Mucosa of rectum (tissue), 2 donors: Measurements from ENCODE around the gene NEURL1B.
A peak's percentile ranks its signal among the peaks of the same experiment; 100 is the strongest.

ENCODE experiments used
- H3K27ac ChIP-seq, 2 donors: one replicate each; pipeline ENCODE4 v1.7.0; 2013; ENCODE audit warnings: inconsistent platforms in 2 of 2, low read depth in 2 of 2, low read length in 2 of 2
- H3K27me3 ChIP-seq, 2 donors: one replicate each; pipeline ENCODE4 v1.7.0; 2013; ENCODE audit warnings: low read length in 2 of 2; ENCODE audit not compliant: control insufficient read depth in 2 of 2, insufficient read depth in 2 of 2
- H3K36me3 ChIP-seq, 2 donors: one replicate each; pipeline ENCODE4 v1.7.0; 2013; ENCODE audit warnings: low read length in 2 of 2; ENCODE audit not compliant: control insufficient read depth in 2 of 2, insufficient read depth in 2 of 2
- H3K4me1 ChIP-seq, 2 donors: one replicate each; pipeline ENCODE4 v1.7.0; 2013; ENCODE audit warnings: low read length in 2 of 2, mild to moderate bottlenecking in 1 of 2; ENCODE audit not compliant: control insufficient read depth in 2 of 2, insufficient read depth in 2 of 2
- H3K4me3 ChIP-seq, 2 donors: one replicate each; pipeline ENCODE4 v1.7.0; 2013; ENCODE audit warnings: low read length in 2 of 2
- H3K9ac ChIP-seq, 2 donors: one replicate each; pipeline ENCODE4 v1.7.0; 2013; ENCODE audit warnings: low read length in 2 of 2, low read depth in 1 of 2, mild to moderate bottlenecking in 1 of 2
- H3K9me3 ChIP-seq, 2 donors: one replicate each; pipeline ENCODE4 v1.7.0; 2013; ENCODE audit warnings: low read length in 2 of 2; ENCODE audit not compliant: control insufficient read depth in 2 of 2
- donor health status: healthy.
- donor health status: Normal muscosa, but diverticular disease.

The NEURL1B gene

DNA sequence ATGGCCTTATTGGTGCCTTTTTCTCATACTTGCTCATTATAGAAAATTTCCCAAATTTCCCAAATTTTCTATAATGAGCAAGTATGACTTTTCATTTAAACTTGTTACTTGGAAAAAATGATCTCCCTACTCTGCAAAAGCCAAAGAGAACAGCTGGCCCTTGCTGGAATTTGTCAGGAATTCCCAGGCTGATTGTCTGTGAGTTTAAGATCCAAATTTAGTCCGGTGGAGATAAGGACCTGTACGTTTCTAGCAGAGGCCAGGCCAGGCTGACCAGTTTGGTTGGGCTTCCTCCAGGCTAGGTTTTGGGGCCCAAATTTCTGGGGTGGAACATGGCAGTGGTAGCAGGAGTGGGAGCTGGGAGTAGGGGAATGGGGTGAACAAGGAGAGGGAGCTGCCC is 51.9 kb downstream of the NEURL1B start:
- Histone ChIP-seq H3K27me3 (no peaks in the 10 kb centered on the region), H3K4me1 (peaks cover 26 to 29% of the 10 kb centered on the region in 2 donors), H3K36me3 (no peaks in the 10 kb centered on the region), H3K9me3 (no peaks in the 10 kb centered on the region), H3K9ac (no peak overlapping the region), H3K27ac (no peak overlapping the region), H3K4me3 (no peak overlapping the region)

DNA sequence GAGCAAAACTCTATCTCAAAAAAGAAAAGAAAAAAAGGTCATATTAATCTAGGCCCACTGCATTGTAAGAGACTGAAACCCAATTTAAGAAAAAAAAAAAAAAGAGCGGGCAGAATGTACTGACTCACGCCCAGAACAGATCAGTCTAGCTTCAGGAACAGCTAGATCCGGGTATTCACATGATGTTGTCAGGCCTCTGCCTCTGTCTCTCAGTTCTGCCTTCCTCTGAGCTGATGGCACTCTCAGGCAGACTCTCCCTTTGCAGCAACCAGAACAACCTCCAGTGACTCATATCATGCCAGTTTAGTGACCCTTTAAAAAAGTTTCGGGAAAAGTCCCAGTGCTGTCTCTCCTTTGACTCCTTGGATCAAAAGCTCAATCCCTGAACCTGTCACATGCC is 53.0 kb downstream of the NEURL1B start:
- no peak overlapping the region for H3K27ac ChIP-seq
- no peak overlapping the region for H3K4me3 ChIP-seq
- no peaks in the 10 kb centered on the region for H3K27me3 ChIP-seq
- H3K36me3 ChIP-seq, result no peaks in the 10 kb centered on the region
- H3K4me1 ChIP-seq, result peaks cover 16 to 18% of the 10 kb centered on the region in 2 donors
- no peaks in the 10 kb centered on the region for H3K9me3 ChIP-seq
- no peak overlapping the region for H3K9ac ChIP-seq

DNA sequence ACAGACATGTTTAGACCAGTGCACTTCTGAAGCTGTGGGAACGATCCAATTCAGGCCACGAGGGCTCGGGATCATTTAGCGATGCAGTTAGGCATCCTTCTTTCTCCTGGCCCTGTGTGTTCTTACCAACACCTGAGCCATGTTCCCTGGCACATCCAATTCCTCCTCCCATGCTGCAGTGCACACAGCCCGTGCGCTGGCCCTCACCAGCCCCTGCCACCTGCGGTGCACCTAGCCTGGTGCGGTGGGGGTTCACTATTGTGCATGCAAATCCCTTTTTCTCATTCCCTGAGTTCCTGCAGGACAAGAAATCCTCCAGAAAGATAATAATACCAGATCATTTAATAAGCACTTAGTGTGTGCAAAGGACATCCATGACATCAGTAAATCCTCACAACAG is 53.5 kb downstream of the NEURL1B start:
- H3K4me1 ChIP-seq, result peaks cover 13 to 14% of the 10 kb centered on the region in 2 donors
- H3K27me3 ChIP-seq, result no peaks in the 10 kb centered on the region
- H3K27ac ChIP-seq, result no peak overlapping the region
- H3K36me3 ChIP-seq, result no peaks in the 10 kb centered on the region
- no peaks in the 10 kb centered on the region for H3K9me3 ChIP-seq
- no peak overlapping the region for H3K4me3 ChIP-seq
- no peak overlapping the region for H3K9ac ChIP-seq

DNA sequence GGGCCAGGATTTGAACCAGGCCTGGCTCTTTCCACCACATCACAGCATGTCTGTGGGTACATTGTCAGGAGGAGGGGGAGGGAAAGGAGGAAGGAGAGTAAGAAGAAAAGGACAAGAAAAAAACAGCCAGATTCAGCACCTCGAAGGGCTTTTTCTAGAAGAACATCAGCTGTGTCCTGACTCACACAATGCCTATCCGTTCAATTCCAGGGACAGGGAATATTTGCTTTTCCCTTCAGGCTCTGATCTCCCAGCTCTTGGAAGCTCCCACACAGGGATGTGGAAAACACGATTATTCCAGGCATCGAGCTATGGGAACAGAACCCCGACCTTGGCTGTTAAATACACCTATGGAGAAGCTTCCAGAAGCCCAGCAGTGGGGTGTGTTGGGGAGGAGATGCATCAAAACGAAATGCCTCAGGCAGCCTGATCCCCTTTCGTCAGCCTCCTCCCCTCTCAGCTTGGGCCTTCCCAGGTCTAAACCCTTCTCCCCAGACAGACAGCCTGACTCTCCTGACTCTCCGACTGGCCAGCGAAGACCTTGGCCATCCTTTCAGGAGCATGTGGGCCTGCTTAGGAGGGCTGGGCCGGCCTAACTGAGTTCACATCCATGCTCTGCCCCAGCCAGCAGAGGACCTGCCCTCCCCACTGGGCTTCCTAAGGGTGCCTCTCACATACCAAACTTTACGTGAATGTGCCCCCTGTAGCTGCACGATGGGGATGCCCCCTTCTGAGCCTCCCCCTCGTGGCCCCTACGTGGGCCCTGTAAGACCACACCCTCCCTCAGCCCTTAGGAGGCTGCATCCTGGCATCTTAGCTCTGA is 54.4 kb downstream of the NEURL1B start:
- no peaks in the 10 kb centered on the region for H3K9me3 ChIP-seq
- H3K4me3 ChIP-seq, result no peak overlapping the region
- no peaks in the 10 kb centered on the region for H3K27me3 ChIP-seq
- peaks cover 10 to 17% of the 10 kb centered on the region in 2 donors for H3K4me1 ChIP-seq
- H3K27ac ChIP-seq, result peak overlapping the region in 1 of 2 donors; percentile 23
- no peak overlapping the region for H3K9ac ChIP-seq
- H3K36me3 ChIP-seq, result no peaks in the 10 kb centered on the region

DNA sequence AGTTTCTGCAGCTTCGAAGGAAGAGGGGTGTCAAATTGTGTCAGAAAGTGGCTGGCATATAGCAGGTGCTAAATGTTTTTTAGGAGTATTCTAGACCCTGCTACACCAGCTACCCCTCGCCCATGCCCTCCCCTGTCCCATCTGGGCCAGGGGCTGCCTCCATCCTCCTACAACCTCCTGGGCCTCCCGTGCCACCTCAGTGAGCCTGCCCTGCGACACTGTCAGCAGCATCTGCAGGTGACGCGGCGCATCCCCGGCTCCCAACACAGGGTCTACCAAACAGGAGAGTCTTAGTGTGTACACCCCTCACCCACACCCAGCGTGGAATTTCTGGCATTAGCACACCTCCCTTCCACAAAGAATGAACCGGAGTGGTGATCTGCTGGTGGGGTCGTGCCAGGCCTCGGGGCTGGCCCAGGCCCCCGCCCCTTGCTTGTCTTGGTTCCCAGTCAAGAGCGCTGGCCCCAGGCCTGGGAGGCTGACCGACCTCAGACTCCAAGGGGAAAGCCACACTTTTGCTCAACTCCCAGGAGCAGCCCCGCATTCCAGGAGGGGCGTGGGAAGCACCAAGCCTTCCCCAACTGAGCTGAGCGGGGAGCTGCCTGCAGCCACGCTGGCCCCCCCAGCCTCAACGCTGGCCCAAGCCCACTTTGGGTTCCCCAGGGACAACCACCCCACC is 55.2 kb downstream of the NEURL1B start:
- Histone ChIP-seq H3K9me3 (no peaks in the 10 kb centered on the region), H3K27me3 (peaks cover 0 to 4% of the 10 kb centered on the region in 2 donors), H3K4me3 (no peak overlapping the region), H3K36me3 (no peaks in the 10 kb centered on the region), H3K9ac (peak overlapping the region in 1 of 2 donors; percentile 90), H3K4me1 (peaks cover 10 to 24% of the 10 kb centered on the region in 2 donors), H3K27ac (peak overlapping the region; percentile 5)

DNA sequence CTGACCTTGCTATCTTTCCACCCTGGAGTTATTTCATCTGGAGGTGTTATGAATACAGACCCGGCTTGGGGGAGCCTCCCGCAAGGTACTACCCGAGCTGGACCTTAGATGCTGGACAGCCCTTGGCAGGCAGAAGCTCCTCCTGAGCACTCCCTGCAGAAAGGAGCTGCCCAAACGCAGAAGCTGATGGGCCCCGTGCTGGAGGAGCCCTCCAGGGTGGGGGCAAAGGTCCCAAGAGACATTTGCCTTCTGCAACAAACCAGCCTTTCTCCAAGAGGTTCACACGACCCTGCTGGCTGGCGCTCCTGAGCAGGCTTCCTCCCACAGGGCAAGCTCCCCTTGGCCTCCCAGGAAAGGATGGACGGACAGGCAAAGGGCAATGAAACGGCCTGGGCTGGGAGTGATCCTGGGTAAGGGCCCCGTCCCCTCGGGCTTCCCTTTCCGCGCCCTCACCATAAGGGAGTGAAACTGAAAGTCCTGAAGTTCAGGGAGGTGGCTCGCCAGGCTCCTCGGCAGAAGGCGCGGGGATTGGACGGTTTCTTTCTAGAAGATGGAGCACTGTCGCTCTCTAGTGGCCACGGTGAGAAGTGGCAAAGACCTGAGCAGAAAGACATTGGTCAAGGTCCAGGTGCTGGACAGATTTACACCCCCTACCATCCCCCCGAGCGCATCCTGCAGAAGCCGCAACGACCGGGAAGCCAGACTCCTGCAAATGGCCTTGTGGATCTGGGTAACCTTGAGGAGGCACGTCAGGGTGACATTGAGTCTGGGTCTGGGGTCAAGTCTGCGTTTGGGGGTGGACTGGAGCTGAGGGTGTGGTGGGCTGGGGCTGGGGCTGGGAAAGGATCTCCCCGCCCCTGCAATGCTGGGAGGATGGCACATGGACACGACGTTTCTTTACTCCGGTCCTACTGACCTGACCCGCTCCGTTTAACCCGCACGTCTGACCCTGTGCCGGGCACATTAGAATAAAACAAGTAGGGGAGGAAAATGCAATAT is 56.4 kb downstream of the NEURL1B start:
- Histone ChIP-seq H3K27me3 (peaks cover 0 to 5% of the 10 kb centered on the region in 2 donors), H3K4me3 (peak overlapping the region; percentile 79 to 90), H3K9me3 (no peaks in the 10 kb centered on the region), H3K9ac (peak overlapping the region; percentile 90), H3K27ac (peak overlapping the region; percentile 65 to 77), H3K36me3 (no peaks in the 10 kb centered on the region), H3K4me1 (peaks cover 10 to 31% of the 10 kb centered on the region in 2 donors)

DNA sequence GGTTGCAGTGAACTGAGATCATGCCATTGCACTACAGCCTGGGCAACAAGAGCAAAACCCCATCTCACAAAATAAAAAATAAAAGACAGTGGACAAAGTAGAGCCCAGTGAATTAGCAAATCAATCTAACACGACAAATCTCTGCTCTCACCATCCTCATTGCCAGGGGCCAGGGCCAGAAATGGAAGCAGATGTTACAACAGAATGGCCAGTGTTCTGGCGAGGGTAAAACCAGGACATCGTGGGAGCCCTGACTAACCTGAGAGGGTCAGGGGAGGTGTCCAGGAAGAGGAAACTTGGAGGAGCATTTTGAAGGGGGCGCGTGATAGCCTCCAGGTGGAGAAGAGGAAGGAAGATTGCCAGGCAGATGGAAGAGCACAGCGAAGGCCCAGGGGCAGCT is 58.4 kb downstream of the NEURL1B start:
- H3K9me3 ChIP-seq, result no peaks in the 10 kb centered on the region
- peak overlapping the region in 1 of 2 donors; percentile 40 for H3K9ac ChIP-seq
- no peak overlapping the region for H3K4me3 ChIP-seq
- peaks cover 0 to 5% of the 10 kb centered on the region in 2 donors for H3K27me3 ChIP-seq
- no peaks in the 10 kb centered on the region for H3K36me3 ChIP-seq
- peaks cover 10 to 31% of the 10 kb centered on the region in 2 donors for H3K4me1 ChIP-seq
- H3K27ac ChIP-seq, result no peak overlapping the region

DNA sequence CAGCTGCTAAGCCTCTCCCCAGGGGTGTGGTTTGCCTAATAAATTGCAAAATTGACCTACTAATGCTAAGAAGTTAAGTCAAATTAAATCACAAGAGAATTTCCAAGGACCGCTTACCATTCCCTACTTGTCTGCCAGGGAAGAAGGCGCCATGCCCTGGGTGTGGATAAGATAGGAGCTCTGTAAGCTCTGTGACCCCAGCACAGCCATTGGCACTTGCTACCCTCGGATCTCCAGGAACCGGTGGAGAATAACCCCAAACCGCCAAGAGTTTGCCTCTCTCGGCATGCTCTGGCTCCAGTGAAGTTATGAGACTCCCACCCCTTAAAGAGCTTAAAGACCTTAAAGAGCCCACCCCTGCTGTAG is 58.9 kb downstream of the NEURL1B start:
- H3K27ac ChIP-seq, result no peak overlapping the region
- peaks cover 10 to 31% of the 10 kb centered on the region in 2 donors for H3K4me1 ChIP-seq
- no peak overlapping the region for H3K9ac ChIP-seq
- H3K9me3 ChIP-seq, result no peaks in the 10 kb centered on the region
- no peaks in the 10 kb centered on the region for H3K36me3 ChIP-seq
- H3K27me3 ChIP-seq, result peaks cover 0 to 5% of the 10 kb centered on the region in 2 donors
- no peak overlapping the region for H3K4me3 ChIP-seq

DNA sequence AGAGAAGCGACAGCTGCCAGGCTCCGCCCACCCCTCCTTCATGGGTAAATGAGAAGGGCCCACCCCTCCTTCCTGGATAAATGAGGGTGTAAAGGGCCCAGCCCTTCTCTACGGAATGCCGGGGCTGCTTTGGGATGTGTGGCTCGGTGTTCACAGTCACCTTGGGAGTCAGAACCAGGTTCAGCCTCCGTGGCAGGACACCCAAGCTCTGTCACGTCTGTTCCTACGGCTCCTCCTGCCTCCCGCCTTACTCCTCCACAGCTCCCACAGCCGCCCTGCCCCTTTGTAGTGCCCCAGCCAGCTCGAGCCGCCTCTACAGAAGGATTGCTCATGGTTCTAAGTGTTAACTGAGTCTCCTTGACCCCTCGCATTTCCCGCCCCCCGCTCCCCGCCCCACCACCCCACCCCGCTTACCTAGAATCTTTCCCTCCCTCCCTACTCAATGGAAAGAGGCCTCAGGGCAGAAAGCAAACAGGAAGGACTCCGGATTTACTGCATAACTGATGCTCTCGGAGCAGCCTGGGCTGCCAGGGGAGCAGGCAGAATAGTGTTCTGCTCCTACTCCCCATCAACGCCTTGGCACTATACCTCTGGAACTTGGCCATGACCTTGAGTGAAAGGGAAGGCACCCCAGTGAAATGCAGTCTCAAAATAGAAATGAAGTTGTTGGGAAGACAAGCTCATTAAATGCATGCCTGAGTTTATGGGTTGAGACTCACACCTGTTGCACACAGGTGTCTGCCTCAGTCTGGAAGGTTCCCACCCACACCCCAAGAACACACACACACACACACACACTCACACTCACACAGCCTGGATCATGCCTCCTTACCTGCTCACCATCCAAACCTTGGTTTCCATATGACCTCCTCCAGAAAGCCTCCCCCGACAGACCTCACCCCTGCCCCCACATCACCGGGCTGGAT is 59.6 kb downstream of the NEURL1B start:
- H3K9ac ChIP-seq, result peak overlapping the region in 1 of 2 donors; percentile 29
- no peak overlapping the region for H3K4me3 ChIP-seq
- H3K27ac ChIP-seq, result peak overlapping the region in 1 of 2 donors; percentile 24

More for the DNA sequence above, 59.6 kb downstream of the NEURL1B start:
- Histone ChIP-seq H3K27me3 (peaks cover 0 to 5% of the 10 kb centered on the region in 2 donors), H3K4me1 (peaks cover 10 to 31% of the 10 kb centered on the region in 2 donors), H3K36me3 (no peaks in the 10 kb centered on the region), H3K9me3 (no peaks in the 10 kb centered on the region)
